Stimulated activated CD4-positive, alpha-beta T cell treated with anti-CD3 and anti-CD28 coated beads, Interleukin-12 subunit alpha, Interleukin-12 subunit beta, amount 100 ng/mL, for 48 hours (primary cell): ENCODE measurements around the gene LRRK1.

Experiments used
- DNase-seq, 3 donors: peaks; one replicate each; pipeline ENCODE4 v3.0.0-alpha.2; 2020; ENCODE audit warnings: low read depth in 2 of 3, low spot score in 1 of 3

The LRRK1 gene

DNA sequence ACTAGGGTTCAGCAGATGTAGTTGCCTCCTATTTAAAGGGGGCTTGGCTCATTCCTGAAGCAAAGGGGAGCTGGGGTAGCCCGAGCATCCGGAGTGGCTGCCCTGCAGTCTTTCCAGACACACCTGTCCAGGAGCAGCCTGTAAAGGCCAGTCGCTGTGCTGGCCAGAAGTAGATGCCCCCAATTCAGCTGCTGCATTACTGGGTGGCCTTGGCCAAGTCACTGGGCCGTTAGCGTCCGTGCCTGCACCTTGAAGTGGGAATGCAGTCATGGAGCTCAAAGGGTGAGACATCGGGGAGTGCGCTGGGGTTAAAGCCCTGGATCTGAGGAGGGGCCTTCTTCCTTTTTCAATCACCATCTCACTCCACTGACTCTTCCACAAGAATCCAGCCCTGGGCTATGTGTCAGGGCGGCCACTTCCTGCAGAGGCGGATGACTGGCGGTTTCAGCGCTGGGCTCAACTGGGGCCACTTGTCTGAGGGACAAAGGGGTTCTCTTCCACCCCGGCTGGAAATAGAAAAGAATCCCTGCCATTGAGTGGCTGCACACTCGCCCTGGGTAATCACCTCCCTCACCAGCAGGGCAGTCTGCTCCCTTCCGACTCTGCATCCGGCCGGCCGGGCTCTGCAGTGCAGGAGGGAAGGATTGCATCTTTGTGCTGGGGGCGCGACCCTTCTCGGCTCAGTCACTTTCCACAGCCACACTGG lies 27.7 kb upstream of the LRRK1 start:
- DNase-seq = no peak

DNA sequence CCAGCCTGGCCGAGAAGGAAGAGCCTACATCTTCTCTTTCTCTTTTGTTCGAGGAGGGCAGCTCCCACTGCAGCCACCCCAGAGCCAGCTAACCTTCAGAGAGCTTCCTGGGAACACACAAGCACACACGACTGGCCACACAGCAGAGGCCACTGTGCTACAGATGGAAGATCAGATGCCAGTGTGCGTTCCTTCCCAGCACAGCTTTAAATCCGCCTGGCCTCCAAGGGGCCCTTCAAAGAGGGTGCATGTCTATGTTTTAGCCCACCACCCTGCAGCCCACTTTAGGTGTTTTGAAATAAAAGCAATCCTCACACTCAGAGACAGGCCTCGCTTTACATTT lies 27.2 kb upstream of the LRRK1 start:
- DNase-seq = no peak

DNA sequence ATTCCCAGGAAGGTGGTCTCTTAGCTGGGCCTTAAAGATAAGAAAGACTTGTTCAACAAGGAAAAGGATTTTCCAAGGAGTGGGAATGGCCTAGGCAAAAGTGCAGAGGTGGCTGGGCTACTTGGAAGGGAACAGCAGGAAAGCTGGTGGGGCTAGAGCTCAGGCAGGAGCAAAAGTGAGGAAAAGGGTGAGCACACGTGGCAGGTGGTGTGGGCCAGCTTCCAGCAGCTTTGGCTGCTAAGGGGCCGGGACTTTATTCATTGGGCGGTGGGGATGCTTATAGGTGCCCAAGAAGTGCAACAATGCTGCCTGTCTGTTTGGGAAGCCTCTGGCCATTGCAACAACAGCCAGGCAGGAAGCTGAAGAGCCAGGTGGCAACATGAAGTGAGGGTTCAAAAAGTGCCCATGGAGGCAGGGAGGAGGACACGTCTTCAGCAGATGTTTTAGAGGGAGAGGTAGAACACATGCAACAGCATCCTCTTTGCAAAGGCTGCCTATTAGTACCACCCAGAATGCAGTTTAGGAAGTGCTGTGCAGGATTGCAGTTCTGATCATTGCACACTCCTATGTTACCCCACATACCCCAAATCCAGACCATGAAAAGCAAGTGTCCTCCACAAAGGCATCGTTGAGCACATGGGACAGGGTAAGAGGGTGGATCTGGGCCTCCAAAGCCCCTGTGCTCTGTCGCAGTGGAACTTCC lies 25.7 kb upstream of the LRRK1 start:
- DNase-seq = no peak

- DNase-seq = no peak
Observed at GRCh38 chr15:100893964-100894295, 25.2 kb upstream of the LRRK1 start.

- no peak for DNase-seq
Observed at GRCh38 chr15:100895721-100896120, 23.4 kb upstream of the LRRK1 start.

DNA sequence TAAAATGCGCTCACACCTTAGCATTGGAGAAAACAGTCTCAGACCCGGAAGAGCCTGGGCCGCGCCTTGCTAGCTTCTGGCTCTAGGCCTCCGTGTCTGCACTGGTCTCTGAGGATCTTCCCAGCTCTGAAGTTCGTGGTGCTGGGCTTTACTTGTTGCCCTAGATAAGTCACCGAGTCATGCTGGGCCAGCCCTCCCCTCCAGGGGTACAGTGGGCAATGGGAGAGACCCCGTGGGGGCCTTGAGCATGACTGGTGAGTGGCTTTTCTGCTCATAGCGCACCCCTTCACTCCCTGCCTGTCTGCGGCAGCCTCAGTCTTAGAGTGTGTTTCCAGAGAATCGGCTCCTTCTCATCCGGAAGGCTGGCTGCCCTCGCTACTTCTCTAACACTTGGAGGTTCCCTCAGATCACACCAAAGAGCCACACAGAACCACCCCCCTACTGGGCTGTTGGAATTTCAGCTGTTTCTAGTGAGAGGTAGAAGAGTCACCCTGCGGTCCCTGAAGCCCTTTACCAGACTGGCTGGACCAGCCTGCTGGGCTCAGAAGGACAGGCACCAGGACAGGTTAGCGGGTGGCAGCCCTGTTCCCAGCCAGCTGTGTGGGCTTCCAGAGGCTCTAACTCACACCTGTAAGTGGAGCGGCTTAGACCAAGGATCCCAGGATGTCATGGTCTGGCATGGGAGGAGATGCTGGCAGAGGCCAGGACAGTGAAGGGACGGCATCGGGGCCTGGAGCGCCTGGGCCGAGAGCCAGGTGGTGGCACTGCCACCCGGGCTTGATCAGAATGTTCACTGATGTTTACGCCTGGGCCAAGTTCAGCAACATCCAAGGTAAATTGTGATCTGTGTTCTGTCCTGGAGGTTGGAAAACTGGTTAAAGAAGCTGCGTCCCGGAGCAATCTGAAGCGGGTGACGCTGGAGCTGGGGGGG lies 21.7 kb upstream of the LRRK1 start:
- no peak for DNase-seq

- DNase-seq = no peak
Observed at GRCh38 chr15:100898152-100898490, 21.0 kb upstream of the LRRK1 start.

GRCh38 chr15:100898661-100899462 lies 20.3 kb upstream of the LRRK1 start:
- DNase-seq = no peak

- no peak for DNase-seq
Observed at GRCh38 chr15:100899601-100900000, 19.6 kb upstream of the LRRK1 start.

DNA sequence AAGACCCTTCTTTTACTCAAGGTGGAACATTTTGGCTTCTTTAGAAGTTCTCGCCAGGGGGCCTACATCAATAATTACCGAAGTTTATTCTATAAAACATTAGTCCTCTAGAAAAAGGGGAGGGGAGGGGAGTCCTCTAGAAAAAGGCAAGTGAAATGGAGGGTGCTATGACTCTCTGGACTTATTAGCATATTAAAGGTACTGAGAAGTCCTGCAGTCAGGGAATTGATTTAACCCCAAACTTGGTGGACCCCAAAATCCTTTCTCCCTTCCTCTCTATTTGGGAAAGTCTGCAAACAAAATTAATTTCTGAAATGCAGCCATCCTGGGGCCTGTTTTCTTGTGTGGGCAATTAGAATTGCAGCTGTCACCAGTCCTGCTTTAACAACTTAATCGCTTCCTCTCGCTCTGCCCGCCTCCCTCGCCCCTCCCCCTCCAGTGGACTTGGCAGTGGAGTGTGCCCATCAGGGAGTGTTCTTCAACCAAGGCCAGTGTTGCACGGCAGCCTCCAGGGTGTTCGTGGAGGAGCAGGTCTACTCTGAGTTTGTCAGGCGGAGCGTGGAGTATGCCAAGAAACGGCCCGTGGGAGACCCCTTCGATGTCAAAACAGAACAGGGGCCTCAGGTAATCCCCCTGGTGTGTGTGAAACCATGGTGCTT lies 18.9 kb upstream of the LRRK1 start:
- no peak for DNase-seq

GRCh38 chr15:100900795-100901169 lies 18.4 kb upstream of the LRRK1 start:
- DNase-seq = no peak

DNA sequence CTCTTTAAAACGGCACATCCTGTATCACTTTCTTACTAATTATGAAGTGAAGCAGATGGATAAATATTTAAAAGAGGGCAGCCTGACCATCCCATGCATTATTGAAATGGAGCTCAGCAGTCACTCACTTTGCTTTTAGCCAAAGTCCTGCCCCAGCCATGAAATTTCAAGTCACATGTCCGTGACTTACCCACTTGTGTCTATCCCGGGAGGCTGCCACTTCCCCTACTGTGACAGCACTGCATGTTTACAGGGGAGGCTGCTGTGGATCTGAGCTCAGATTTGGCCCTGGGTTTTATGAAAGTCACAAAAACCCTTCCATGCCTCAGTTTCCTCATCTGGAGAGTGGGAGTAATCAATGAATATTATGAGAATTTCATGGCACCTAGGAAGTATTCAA lies 17.9 kb upstream of the LRRK1 start:
- DNase-seq = no peak

DNA sequence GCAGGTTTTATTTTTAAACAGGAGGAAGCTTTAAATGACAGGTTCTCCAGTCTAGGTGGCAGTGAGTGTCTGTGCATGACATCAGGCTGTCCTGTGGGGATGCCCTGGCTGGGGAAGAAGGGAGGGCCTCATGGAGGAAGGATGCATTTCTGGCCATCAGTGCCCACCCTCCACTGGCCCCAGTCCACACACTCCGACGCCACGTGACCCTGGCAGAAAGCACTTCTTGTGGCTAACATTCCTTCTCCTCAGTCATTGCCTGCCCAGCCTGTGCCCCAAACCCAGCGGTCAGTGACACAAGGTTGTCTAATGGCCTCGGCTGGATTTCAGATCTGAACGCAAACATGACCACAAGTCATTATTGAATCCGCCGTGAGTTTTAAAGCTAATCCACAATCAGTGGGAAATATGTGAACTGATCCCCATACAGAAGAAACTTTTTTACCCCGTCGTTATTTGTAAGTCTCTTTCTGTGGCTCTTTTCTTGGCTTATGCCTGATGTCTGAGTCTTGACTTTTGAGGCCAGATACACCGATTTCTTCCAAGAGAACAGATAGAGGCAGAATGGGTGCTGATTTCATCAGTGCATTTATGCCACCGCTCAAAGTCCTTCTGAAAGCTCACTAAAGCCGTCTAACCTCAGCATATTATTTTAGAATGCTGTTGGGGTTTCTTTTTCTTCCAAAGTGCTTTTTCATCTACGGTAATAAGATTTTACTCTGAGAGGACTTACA lies 17.3 kb upstream of the LRRK1 start:
- DNase-seq = no peak

DNA sequence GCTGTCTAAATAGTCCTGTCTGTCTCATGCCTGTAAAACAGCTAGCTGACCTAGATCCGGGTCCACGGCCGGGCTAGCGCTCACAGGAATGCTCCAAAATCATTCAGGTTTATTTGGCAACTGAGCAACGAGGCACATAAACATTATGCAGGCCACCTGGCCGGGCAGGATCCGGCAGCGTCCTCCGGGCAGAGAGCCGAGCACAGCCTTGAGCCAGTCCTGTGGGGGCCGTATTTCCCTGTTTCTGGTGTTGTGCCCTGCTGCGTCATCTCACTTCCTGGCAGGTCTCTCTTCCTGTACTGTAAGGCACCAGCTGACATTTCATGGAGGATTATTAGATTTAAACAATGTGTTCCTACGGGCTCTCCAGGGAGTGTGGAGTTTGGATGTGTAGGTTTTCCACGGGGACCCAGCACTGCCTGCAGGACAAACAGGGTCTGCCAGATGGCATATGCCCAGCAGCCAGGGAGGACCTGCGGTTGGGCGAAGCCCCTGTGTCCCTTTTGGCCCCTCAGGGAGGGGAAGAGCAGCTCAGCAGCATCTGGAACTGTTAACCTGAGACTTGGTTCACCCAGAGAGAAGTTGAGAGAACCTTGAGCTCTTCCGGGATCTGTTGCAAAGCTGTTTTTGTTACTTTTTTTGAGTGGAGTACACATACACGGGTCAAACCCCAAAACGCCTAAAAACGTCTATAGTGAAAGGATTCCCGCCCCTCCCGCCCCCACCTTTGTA lies 16.6 kb upstream of the LRRK1 start:
- DNase-seq = no peak

- no peak for DNase-seq
Observed at GRCh38 chr15:100903168-100903554, 16.0 kb upstream of the LRRK1 start.

DNA sequence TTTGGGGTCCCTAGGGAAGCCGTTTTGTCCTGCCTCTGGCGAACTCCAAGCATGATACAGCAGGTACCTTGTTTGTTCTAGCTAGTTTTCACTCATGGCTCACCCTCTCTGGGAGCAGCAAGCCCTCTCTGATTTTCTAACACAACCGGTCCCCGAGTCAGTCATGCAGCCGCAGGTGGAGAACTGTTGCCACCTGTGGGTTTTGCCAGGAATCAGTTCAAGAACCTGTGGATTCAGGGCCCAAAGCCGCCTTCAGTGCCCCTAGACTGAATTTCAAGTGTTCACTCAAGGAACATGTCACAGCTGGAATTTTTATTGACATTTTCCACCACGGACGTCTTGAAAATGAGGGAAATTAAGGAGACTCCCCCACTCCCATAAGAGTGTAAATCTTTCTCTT lies 13.3 kb upstream of the LRRK1 start:
- no peak for DNase-seq

- DNase-seq = no peak
Observed at GRCh38 chr15:100908466-100908865, 10.7 kb upstream of the LRRK1 start.

- DNase-seq = no peak
Observed at GRCh38 chr15:100909565-100909964, 9.6 kb upstream of the LRRK1 start.
